Endothelial cell (in vitro differentiated cells): ENCODE data around the gene ELMOD1. TPM values are rescaled to one million over a fixed set of nuclear protein-coding genes. Genes with fewer than 3 reads are reported as not detected.

Experiments used
- DNase-seq: peaks from one replicate; pipeline ENCODE4 v3.0.0; 2021; ENCODE audit warnings: low spot score
- H3K27ac Mint-ChIP-seq: one replicate; pipeline ENCODE4 v1.8.0; 2021; ENCODE audit warnings: mixed read lengths, inconsistent platforms; ENCODE audit not compliant: unreplicated experiment
- H3K27me3 Mint-ChIP-seq: one replicate; pipeline ENCODE4 v1.8.0; 2021; ENCODE audit warnings: mild to moderate bottlenecking, moderate library complexity, mixed read lengths, inconsistent platforms; ENCODE audit not compliant: unreplicated experiment
- H3K36me3 Mint-ChIP-seq: one replicate; pipeline ENCODE4 v1.8.0; 2021; ENCODE audit warnings: mild to moderate bottlenecking, low read depth, mixed read lengths, inconsistent platforms; ENCODE audit not compliant: unreplicated experiment
- H3K4me1 Mint-ChIP-seq: one replicate; pipeline ENCODE4 v1.8.0; 2021; ENCODE audit warnings: mild to moderate bottlenecking, mixed read lengths, inconsistent platforms; ENCODE audit not compliant: unreplicated experiment
- H3K4me3 Mint-ChIP-seq: one replicate; pipeline ENCODE4 v1.8.0; 2021; ENCODE audit warnings: mild to moderate bottlenecking, mixed read lengths, inconsistent platforms; ENCODE audit not compliant: unreplicated experiment
- H3K9me3 Mint-ChIP-seq: one replicate; pipeline ENCODE4 v1.8.0; 2021; ENCODE audit warnings: mixed read lengths, inconsistent platforms; ENCODE audit not compliant: unreplicated experiment
- total RNA-seq: library from RNA; stranded (reverse); fragmentation: NEBNext Ultra II Directional; extraction: Animal tissue kit (Norgen Biotek cat#: 25700); gene quantifications from one replicate; pipeline ENCODE4 v1.2.1, GENCODE V29; 2021; ENCODE audit not compliant: unreplicated experiment
- TF ChIP-seq, protein P1 (sequence below): fragments of 200-600 bp; sonication (generic); IDR thresholded peaks from one replicate; pipeline ENCODE4 v1.5.0; 2021; ENCODE audit warnings: antibody characterized with exemption; ENCODE audit not compliant: unreplicated experiment

ELMOD1 gene
- total RNA-seq, 1 donor from 2014 or later, result 0.51 TPM

DNA sequence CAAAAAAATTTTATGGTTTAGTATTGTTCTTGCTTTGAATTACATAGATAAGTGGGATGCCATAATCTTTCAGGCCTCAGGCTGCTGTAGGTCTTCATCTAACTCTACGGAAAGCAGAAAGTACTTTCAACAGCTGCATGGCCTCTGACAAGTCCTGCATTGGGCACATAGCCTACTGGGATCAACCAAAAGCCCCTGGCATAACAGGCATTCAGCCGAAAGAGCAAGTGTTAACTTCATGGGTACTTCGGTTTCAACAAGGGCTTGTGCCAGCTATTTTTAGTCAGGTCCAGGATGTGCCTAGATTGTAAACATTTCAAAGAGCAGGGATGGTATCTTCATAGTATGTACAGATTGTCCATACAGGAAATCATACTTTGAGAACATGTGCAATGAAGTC is 117.8 kb downstream of the ELMOD1 start:
- peaks cover 3% of the 10 kb centered on the region for H3K4me1 Mint-ChIP-seq
- H3K9me3 Mint-ChIP-seq, result no peaks in the 10 kb centered on the region
- H3K36me3 Mint-ChIP-seq, result no peaks in the 10 kb centered on the region
- no peak overlapping the region for H3K4me3 Mint-ChIP-seq
- peaks cover 1% of the 10 kb centered on the region for H3K27me3 Mint-ChIP-seq
- TF ChIP-seq, protein P1, sequence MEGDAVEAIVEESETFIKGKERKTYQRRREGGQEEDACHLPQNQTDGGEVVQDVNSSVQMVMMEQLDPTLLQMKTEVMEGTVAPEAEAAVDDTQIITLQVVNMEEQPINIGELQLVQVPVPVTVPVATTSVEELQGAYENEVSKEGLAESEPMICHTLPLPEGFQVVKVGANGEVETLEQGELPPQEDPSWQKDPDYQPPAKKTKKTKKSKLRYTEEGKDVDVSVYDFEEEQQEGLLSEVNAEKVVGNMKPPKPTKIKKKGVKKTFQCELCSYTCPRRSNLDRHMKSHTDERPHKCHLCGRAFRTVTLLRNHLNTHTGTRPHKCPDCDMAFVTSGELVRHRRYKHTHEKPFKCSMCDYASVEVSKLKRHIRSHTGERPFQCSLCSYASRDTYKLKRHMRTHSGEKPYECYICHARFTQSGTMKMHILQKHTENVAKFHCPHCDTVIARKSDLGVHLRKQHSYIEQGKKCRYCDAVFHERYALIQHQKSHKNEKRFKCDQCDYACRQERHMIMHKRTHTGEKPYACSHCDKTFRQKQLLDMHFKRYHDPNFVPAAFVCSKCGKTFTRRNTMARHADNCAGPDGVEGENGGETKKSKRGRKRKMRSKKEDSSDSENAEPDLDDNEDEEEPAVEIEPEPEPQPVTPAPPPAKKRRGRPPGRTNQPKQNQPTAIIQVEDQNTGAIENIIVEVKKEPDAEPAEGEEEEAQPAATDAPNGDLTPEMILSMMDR, result no peak
- DNase-seq, result no peak
- no peak overlapping the region for H3K27ac Mint-ChIP-seq

DNA sequence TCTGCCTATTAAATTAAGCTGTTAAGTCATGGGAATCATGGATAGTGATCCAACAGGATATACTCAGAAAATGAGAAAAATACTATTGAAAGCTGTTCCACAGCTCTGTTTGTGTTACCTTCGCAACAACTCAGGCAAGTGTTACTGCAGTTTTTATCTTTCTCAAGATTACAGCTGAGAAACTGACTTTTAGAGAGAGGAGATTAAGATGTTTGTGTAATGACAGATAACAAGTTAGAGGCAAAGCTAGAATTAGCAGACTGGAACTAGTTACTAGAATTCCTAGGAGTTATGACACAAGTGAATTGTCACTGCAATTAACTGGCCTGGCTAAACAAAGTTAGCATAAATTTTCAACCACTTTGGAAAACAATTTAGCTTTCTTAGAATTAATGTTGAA is 119.4 kb downstream of the ELMOD1 start:
- no peaks in the 10 kb centered on the region for H3K27me3 Mint-ChIP-seq

DNA sequence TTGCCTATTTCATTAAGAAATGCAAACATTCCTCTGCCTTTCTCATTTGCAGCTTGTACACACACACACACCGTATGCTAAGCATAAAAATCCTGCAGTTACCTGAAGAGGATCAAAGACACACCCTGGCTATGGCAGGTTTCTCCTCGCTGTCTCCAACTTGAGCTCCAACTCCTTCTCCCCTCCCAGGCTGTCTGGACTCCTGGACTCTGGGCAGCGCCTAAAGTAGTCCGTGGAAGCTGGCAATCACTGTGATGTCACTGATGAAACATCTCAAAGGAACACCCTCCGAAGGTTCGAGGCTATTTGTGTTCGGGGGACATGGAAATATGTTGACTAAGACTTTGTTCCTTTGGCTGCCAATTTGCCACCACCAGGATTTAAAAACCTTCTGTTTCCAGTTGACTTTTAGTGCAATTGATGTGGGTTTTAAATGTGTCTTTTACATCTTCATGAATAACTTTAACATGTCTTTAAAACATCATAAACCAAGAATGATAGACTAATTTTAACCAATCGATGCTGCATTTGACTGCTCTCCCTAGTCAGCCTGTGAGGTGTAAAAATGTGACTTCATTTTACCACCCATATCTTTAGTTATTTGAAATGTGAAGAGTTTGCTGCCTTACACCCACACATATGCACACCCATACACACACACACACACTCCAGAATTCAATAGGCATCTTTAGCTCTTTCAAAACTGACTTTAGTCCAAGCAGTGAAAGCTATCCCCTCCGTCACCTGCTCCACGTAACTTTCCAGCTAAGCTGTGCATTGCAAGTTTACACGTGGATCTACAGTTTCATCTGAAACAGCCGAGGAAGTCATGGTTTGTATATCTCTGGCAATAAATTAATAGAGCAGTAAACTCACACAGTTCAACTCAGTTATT is 121.2 kb downstream of the ELMOD1 start, which contains the start of gene SLN:
Gene SLN (minus strand): TSS at position 196 of the 895 bp plus-strand sequence.
- TF ChIP-seq, protein P1, result no peak
- no peaks in the 10 kb centered on the region for H3K36me3 Mint-ChIP-seq
- H3K4me3 Mint-ChIP-seq, result no peak within 1 kb of the TSS
- H3K27ac Mint-ChIP-seq, result no peak within 1 kb of the TSS
- DNase-seq, result no peak
- H3K9me3 Mint-ChIP-seq, result no peaks in the 10 kb centered on the region
- H3K4me1 Mint-ChIP-seq, result peaks cover 3% of the 10 kb centered on the region
- H3K27me3 Mint-ChIP-seq, result peaks cover under 1% of the 10 kb centered on the region

More for the DNA sequence above, 119.4 kb downstream of the ELMOD1 start:
- no peaks in the 10 kb centered on the region for H3K36me3 Mint-ChIP-seq
- no peaks in the 10 kb centered on the region for H3K9me3 Mint-ChIP-seq
- no peak overlapping the region for H3K4me3 Mint-ChIP-seq
- H3K4me1 Mint-ChIP-seq, result peaks cover 3% of the 10 kb centered on the region
- no peak overlapping the region for H3K27ac Mint-ChIP-seq
- TF ChIP-seq, protein P1, result no peak
- DNase-seq, result no peak

DNA sequence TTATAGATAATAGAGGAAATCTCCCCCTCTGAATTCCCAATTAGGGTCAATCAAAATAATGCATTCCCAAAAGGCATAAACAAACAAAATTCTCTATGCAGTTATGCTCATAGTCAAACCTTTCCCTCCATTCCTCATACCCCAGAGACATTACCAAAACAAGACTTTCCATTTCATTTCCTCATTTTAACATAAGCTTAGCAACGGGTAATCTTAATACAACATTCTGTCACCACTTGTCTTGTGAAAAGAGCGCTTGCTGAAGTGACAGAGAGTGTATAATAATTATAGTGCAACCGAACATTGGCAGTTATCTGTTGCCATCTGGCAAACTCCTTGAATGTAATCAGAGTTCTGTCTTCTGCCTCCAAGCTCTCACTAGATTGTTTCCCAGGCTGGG is 122.1 kb downstream of the ELMOD1 start:
- no peak for DNase-seq
- no peaks in the 10 kb centered on the region for H3K4me1 Mint-ChIP-seq
- H3K27me3 Mint-ChIP-seq, result peaks cover 2% of the 10 kb centered on the region
- no peaks in the 10 kb centered on the region for H3K36me3 Mint-ChIP-seq
- H3K4me3 Mint-ChIP-seq, result no peak overlapping the region
- TF ChIP-seq, protein P1, result no peak
- H3K9me3 Mint-ChIP-seq, result no peaks in the 10 kb centered on the region
- H3K27ac Mint-ChIP-seq, result no peak overlapping the region

Other genes starting within 250 kb of the ELMOD1 start
- 14.7 TPM for gene CWF19L2, start 133.3 kb upstream of the ELMOD1 start, total RNA-seq
- gene ALKBH8, start 25.4 kb upstream of the ELMOD1 start, total RNA-seq, result 8.4 TPM
- gene SLN, start 120.9 kb downstream of the ELMOD1 start, total RNA-seq, result not detected